PC-9 (cell line): ENCODE data around the gene PTGER2. TPM values are rescaled to one million over a fixed set of nuclear protein-coding genes. Genes with fewer than 3 reads are reported as not detected.

Source experiments
- BruUV-seq: library from RNA; stranded (reverse); fragments of 400-500 nt; replicated peaks from 2 replicates; lab custom pipeline; 2021; lab: Mats Ljungman, UMichigan
- CTCF ChIA-PET: fragments of 300-600 bp; sonication (Branson Sonifier 250); formaldehyde crosslinking; loops from one replicate; lab custom pipeline; 2022; ENCODE audit warnings: antibody characterized with exemption; lab: Charles Lee
- POLR2A ChIA-PET: fragments of 300-600 bp; sonication (Branson Sonifier 250); formaldehyde crosslinking; loops from one replicate; lab custom pipeline; 2022; ENCODE audit warnings: antibody characterized with exemption; ENCODE audit not compliant: unreplicated experiment; lab: Charles Lee
- DNase-seq, 2 experiments: peaks; one replicate each; pipeline versions ENCODE4 v3.0.0 to v3.0.0-alpha.2; 2015 to 2022; ENCODE audit warnings: mixed read lengths in 1 of 2
- H2AFZ ChIP-seq: fragments of 200-600 bp; sonication (generic); 2 replicates; pipeline ENCODE4 v1.8.1; 2017; ENCODE audit warnings: antibody characterized with exemption
- H3F3A ChIP-seq: fragments of 200-600 bp; sonication (generic); 2 replicates; pipeline ENCODE4 v1.8.1; 2017; ENCODE audit warnings: antibody characterized with exemption, mild to moderate bottlenecking, low read depth; ENCODE audit not compliant: insufficient read depth
- H3K27ac ChIP-seq: fragments of 200-600 bp; sonication (generic); 2 replicates; pipeline ENCODE4 v1.6.1; 2016; ENCODE audit warnings: mixed run types
- H3K27me3 ChIP-seq: fragments of 200-600 bp; sonication (generic); 2 replicates; pipeline ENCODE4 v1.6.1; 2016; ENCODE audit warnings: low read depth, mixed run types; ENCODE audit not compliant: insufficient read depth
- H3K36me3 ChIP-seq: fragments of 200-600 bp; sonication (generic); 2 replicates; pipeline ENCODE4 v1.6.1; 2016; ENCODE audit warnings: low read depth, mixed run types
- H3K4me1 ChIP-seq: fragments of 200-600 bp; sonication (generic); replicated peaks from 2 replicates; pipeline ENCODE4 v1.6.1; 2016; ENCODE audit warnings: mixed run types; ENCODE audit not compliant: insufficient read depth
- H3K4me2 ChIP-seq: fragments of 200-600 bp; sonication (generic); 2 replicates; pipeline ENCODE4 v1.6.1; 2017; ENCODE audit warnings: mixed run types
- H3K4me3 ChIP-seq: fragments of 200-600 bp; sonication (generic); 2 replicates; pipeline ENCODE4 v1.6.1; 2016; ENCODE audit warnings: mixed run types
- H3K79me2 ChIP-seq: fragments of 200-600 bp; sonication (generic); 2 replicates; pipeline ENCODE4 v1.6.1; 2017; ENCODE audit warnings: low read depth, mixed run types
- H3K9me2 ChIP-seq: fragments of 200-600 bp; sonication (generic); 2 replicates; pipeline ENCODE4 v1.8.1; 2017; ENCODE audit warnings: mild to moderate bottlenecking; ENCODE audit not compliant: insufficient read depth
- H3K9me3 ChIP-seq: fragments of 200-600 bp; sonication (generic); 2 replicates; pipeline ENCODE4 v1.8.1; 2016; ENCODE audit warnings: low read depth; ENCODE audit not compliant: insufficient read depth
- H4K20me1 ChIP-seq: fragments of 200-600 bp; sonication (generic); 2 replicates; pipeline ENCODE4 v1.8.1; 2017; ENCODE audit not compliant: insufficient read depth
- EZH2 ChIP-seq: fragments of 200-600 bp; sonication (generic); IDR thresholded peaks from 2 replicates; pipeline ENCODE4 v1.8.0; 2017; ENCODE audit warnings: antibody characterized with exemption, low read depth
- intact Hi-C: fragments of 100-400 bp; cut with micrococcal nuclease; formaldehyde crosslinking; loops from one replicate; pipeline ENCODE4 v1.10.0; 2022; ENCODE audit not compliant: unreplicated experiment
- total RNA-seq: library from RNA; stranded (reverse); gene quantifications from 2 replicates; pipeline ENCODE4 v1.2.3, GENCODE V29; 2021
- TF ChIP-seq, protein P1 (sequence below): fragments of 200-600 bp; sonication (generic); conservative IDR thresholded peaks from 2 replicates; pipeline ENCODE4 v1.6.1; 2017; ENCODE audit warnings: mixed run types, antibody characterized with exemption, mild to moderate bottlenecking, moderate library complexity

The PTGER2 gene
- total RNA-seq, 1 experiment from 2014 or later, result 0.15 TPM

- H4K20me1 ChIP-seq, result no peaks in the 10 kb centered on the region
- no peak overlapping the region for H3K4me2 ChIP-seq
- CTCF ChIA-PET, result no interaction called here
- H3F3A ChIP-seq, result no peaks in the 10 kb centered on the region
- H3K4me3 ChIP-seq, result no peak overlapping the region
- H3K27me3 ChIP-seq, result no peaks in the 10 kb centered on the region
- no peaks in the 10 kb centered on the region for H3K79me2 ChIP-seq
- H3K27ac ChIP-seq, result no peak overlapping the region
- H3K36me3 ChIP-seq, result no peaks in the 10 kb centered on the region
- intact Hi-C loops, result no loop called here
- no peak overlapping the region for H2AFZ ChIP-seq
- POLR2A ChIA-PET, result no interaction called here
- BruUV-seq, result no TSS peak
- H3K9me2 ChIP-seq, result 0 out of 2 replicates have a peak, but pooled peaks cover 3% of the 10 kb centered on the region
- DNase-seq, result no peak
- TF ChIP-seq EZH2, result no peak
- TF ChIP-seq, protein P1, sequence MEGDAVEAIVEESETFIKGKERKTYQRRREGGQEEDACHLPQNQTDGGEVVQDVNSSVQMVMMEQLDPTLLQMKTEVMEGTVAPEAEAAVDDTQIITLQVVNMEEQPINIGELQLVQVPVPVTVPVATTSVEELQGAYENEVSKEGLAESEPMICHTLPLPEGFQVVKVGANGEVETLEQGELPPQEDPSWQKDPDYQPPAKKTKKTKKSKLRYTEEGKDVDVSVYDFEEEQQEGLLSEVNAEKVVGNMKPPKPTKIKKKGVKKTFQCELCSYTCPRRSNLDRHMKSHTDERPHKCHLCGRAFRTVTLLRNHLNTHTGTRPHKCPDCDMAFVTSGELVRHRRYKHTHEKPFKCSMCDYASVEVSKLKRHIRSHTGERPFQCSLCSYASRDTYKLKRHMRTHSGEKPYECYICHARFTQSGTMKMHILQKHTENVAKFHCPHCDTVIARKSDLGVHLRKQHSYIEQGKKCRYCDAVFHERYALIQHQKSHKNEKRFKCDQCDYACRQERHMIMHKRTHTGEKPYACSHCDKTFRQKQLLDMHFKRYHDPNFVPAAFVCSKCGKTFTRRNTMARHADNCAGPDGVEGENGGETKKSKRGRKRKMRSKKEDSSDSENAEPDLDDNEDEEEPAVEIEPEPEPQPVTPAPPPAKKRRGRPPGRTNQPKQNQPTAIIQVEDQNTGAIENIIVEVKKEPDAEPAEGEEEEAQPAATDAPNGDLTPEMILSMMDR, result no peak
- no peaks in the 10 kb centered on the region for H3K9me3 ChIP-seq
- H3K4me1 ChIP-seq, result peaks cover 16% of the 10 kb centered on the region
Observed at GRCh38 chr14:52356025-52356424, 41.9 kb downstream of the PTGER2 start.

GRCh38 chr14:52360831-52361230 lies 46.7 kb downstream of the PTGER2 start:
- Histone ChIP-seq H4K20me1 (no peaks in the 10 kb centered on the region), H3K9me3 (no peaks in the 10 kb centered on the region), H3F3A (no peaks in the 10 kb centered on the region), H3K4me3 (no peak overlapping the region), H3K79me2 (no peaks in the 10 kb centered on the region), H3K4me2 (no peak overlapping the region), H3K9me2 (0 out of 2 replicates have a peak, but pooled peaks cover 2% of the 10 kb centered on the region), H3K27ac (no peak overlapping the region), H3K27me3 (no peaks in the 10 kb centered on the region), H2AFZ (0 out of 2 replicates have a peak overlapping the region, but pooled peaks have one; percentile 3), H3K4me1 (0 out of 2 replicates have a peak, but pooled peaks cover under 1% of the 10 kb centered on the region), H3K36me3 (no peaks in the 10 kb centered on the region)
- no peak for DNase-seq
- ChIA-PET CTCF (no interaction called here), POLR2A (no interaction called here)
- no peak for TF ChIP-seq EZH2
- TF ChIP-seq, protein P1, result no peak
- intact Hi-C loops, result no loop called here
- no TSS peak for BruUV-seq

GRCh38 chr14:52363041-52363704 lies 49.1 kb downstream of the PTGER2 start:
- H3F3A ChIP-seq, result no peaks in the 10 kb centered on the region
- no peaks in the 10 kb centered on the region for H3K36me3 ChIP-seq
- ChIA-PET POLR2A (no interaction called here), CTCF (interaction anchor here (0.7 kb wide), 2 partner anchors 430 to 508 kb away, joined by 3 to 13 read pairs; no protein-coding TSS in a partner anchor)
- H3K9me2 ChIP-seq, result no peaks in the 10 kb centered on the region
- H3K27ac ChIP-seq, result no peak overlapping the region
- no TSS peak for BruUV-seq
- no peak overlapping the region for H3K4me2 ChIP-seq
- no peak overlapping the region for H3K4me3 ChIP-seq
- intact Hi-C loops, result no loop called here
- no peaks in the 10 kb centered on the region for H3K9me3 ChIP-seq
- DNase-seq, result no peak
- H3K27me3 ChIP-seq, result no peaks in the 10 kb centered on the region
- no peaks in the 10 kb centered on the region for H3K79me2 ChIP-seq
- no peaks in the 10 kb centered on the region for H3K4me1 ChIP-seq
- H2AFZ ChIP-seq, result no peak overlapping the region
- no peaks in the 10 kb centered on the region for H4K20me1 ChIP-seq
- TF ChIP-seq, protein P1, result no peak
